NCI-H524 treated with DMSO at 0.1 percent for 48 hours (cell line): ENCODE results near the gene AP1B1.
A peak's percentile ranks its signal among the peaks of the same experiment; 100 is the strongest.
"Not testable (repeated sequence)": the region's sequence is repeated elsewhere in the genome, so short reads cannot be mapped to it uniquely, and the experiment has no call there.

Experiments
- DNase-seq: peaks from one replicate; lab custom pipeline; 2025; lab: John Stamatoyannopoulos, UW

The AP1B1 gene

GRCh38 chr22:29348956-29349355 lies 39.4 kb downstream of the AP1B1 start:
- no peak for DNase-seq

GRCh38 chr22:29348041-29348440 lies 40.3 kb downstream of the AP1B1 start:
- no peak for DNase-seq

GRCh38 chr22:29346659-29347058 lies 41.7 kb downstream of the AP1B1 start:
- DNase-seq: peak; percentile 85

- no peak for DNase-seq
Observed at GRCh38 chr22:29345932-29346331, 42.4 kb downstream of the AP1B1 start.

GRCh38 chr22:29344889-29345288 lies 43.5 kb downstream of the AP1B1 start:
- not testable (repeated sequence) for DNase-seq

GRCh38 chr22:29344137-29344536 lies 44.2 kb downstream of the AP1B1 start:
- DNase-seq: no peak

- DNase-seq: peak; percentile 95
Observed at GRCh38 chr22:29343313-29343805, 45.0 kb downstream of the AP1B1 start.

GRCh38 chr22:29342577-29343312 lies 45.6 kb downstream of the AP1B1 start:
- peak; percentile 33 for DNase-seq

GRCh38 chr22:29342177-29342576 lies 46.2 kb downstream of the AP1B1 start:
- no peak for DNase-seq

- no peak for DNase-seq
Observed at GRCh38 chr22:29341849-29342127, 46.6 kb downstream of the AP1B1 start.

GRCh38 chr22:29341056-29341848 lies 47.1 kb downstream of the AP1B1 start:
- no peak for DNase-seq

- no peak for DNase-seq
Observed at GRCh38 chr22:29340566-29340965, 47.8 kb downstream of the AP1B1 start.

GRCh38 chr22:29339381-29340235 lies 48.8 kb downstream of the AP1B1 start:
- DNase-seq: no peak

GRCh38 chr22:29338398-29338797 lies 50.0 kb downstream of the AP1B1 start:
- DNase-seq: no peak

- no peak for DNase-seq
Observed at GRCh38 chr22:29337631-29338284, 50.6 kb downstream of the AP1B1 start.

GRCh38 chr22:29336751-29337490 lies 51.4 kb downstream of the AP1B1 start:
- DNase-seq: no peak

- no peak for DNase-seq
Observed at GRCh38 chr22:29335656-29336055, 52.7 kb downstream of the AP1B1 start.

GRCh38 chr22:29334696-29335344 lies 53.5 kb downstream of the AP1B1 start:
- no peak for DNase-seq

- no peak for DNase-seq
Observed at GRCh38 chr22:29334148-29334547, 54.2 kb downstream of the AP1B1 start.

- no peak for DNase-seq
Observed at GRCh38 chr22:29332886-29333496, 55.4 kb downstream of the AP1B1 start.
